IMR-90 (cell line): ENCODE results near the gene SRSF4. TPM values are rescaled to one million over a fixed set of nuclear protein-coding genes. Genes with fewer than 3 reads are reported as not detected.

Experiments used
- CEBPB ChIP-seq: IDR thresholded peaks from 2 replicates; pipeline ENCODE4 v1.6.1; 2012; ENCODE audit warnings: low read depth, low read length, improper control_type of control experiment
- CHD1 ChIP-seq: IDR thresholded peaks from 2 replicates; pipeline ENCODE4 v1.6.1; 2012; ENCODE audit warnings: low read depth, low read length, improper control_type of control experiment
- CTCF ChIP-seq: conservative IDR thresholded peaks from 2 replicates; pipeline ENCODE4 v1.5.1; 2012; ENCODE audit warnings: mild to moderate bottlenecking, low read depth, low read length, improper control_type of control experiment
- polyA plus RNA-seq, 3 experiments: library from polyadenylated mRNA; depleted of rRNA; stranded (reverse); fragments of >200 nt; gene quantifications; 2 replicates each; pipeline ENCODE4 v1.2.3, GENCODE V29; 2012; ENCODE audit warnings: low replicate concordance in 1 of 3
- total RNA-seq: library from RNA; depleted of rRNA; stranded (reverse); fragments of >200 nt; gene quantifications from 2 replicates; pipeline ENCODE4 v1.2.3, GENCODE V29; 2012

The SRSF4 gene
- total and polyA plus RNA-seq, 2 of the 4 experiments (the other 2 are of a cell fraction): 20.8 to 48.5 TPM

- TF ChIP-seq CEBPB (no peak), CTCF (peak; percentile 82), CHD1 (no peak)
Measured at GRCh38 chr1:29181413-29182225, at the start of gene SRSF4 (continued).
